HG03575 (cell line): ENCODE data around the gene EFCAB12.
A peak's percentile ranks its signal among the peaks of the same experiment; 100 is the strongest.

Experiments
- ATAC-seq: cut with Tn5 transposase; IDR thresholded peaks from one replicate; pipeline ENCODE4 v1.9.1; 2021; ENCODE audit not compliant: unreplicated experiment, insufficient number of reproducible peaks, low FRiP score; ENCODE audit errors: extremely low read depth

Gene EFCAB12

GRCh38 chr3:129448186-129448895 is 19.9 kb upstream of the EFCAB12 start:
- no peak for ATAC-seq

DNA sequence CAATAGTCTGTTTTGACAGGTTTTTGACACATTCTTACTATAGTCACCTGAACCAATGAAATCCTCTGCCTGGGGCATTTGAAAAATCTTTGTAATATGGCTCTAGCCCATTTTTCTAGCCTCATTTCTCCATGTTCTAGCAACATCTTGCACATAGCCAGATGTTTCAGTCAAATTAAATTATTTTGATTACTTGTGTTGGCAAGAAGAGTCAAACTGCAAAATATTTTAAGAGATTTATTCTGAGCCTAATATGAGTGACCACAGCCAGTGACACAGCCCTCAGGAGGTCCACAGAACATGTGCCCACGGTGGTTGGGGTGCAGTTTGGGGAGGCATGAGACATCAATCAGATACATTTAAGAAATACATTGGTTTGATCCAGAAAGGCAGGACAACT is 18.5 kb upstream of the EFCAB12 start:
- ATAC-seq, result no peak

DNA sequence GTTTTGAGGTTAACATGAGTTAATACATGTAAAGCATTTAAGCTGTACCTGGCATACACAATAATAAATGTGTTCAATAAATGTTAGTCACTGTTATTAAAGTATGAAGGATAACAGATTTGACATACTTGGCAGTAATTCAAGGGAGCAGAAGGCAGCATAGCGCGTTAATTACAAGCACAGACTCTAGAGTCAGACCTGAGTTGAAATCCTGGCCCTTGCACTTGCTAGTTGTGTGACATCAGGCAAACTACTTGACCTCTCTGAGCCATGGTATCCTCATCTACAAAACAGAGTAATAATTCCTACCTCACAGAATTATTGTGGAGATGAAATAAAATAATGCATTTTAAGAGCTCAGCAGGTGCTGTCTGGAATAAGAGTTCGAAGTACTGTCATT is 17.0 kb upstream of the EFCAB12 start:
- no peak for ATAC-seq

- no peak for ATAC-seq
These were observed 14.5 kb upstream of the EFCAB12 start for GRCh38 chr3:129442947-129443346.

GRCh38 chr3:129442486-129442885 is 14.1 kb upstream of the EFCAB12 start:
- no peak for ATAC-seq

DNA sequence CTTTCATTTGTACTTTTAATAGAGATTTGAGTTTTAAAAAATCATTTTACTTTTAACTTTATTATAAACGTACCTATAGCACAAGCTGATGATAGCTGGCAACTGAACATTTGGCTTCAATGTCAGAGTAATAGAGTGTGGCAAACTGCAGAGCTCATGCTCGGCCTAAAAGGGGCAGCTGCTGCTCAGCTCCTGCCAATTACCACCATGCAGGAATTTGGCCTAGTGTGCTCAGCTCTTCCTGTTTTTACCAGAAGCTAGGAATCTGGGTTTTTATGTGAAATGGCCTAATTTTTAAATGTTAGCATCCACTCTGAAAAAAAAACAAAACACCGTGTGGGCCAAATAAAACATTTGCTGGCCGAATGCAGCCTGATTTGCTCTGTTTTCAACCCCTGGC is 13.3 kb upstream of the EFCAB12 start:
- no peak for ATAC-seq

GRCh38 chr3:129441215-129441614 is 12.8 kb upstream of the EFCAB12 start:
- ATAC-seq, result no peak

DNA sequence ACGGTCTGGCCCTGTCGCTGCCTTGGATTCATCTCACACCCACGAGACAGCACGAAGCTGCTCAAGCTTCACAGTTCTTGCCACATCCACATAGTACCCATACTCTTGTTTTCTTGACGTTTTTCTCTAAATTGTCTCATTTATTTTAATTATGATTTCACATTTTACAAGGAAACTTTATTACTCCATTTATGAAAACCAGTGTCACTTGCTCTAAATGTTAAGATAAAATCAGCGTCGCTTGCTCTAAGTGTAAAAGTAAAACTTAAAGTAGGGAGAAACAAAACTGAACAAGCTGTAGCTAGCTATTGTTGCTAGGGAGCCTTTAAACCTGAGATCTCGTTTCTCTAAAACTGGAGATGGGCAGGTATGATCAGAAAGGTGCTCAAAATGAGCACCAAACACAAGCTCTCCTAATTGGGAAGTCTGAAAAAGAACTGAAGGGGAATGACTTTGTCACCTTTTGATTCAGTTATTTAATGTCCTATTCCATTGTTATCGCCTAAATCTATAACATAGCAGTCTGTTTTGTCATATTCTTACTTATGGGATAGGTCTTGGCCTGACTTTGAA is 12.3 kb upstream of the EFCAB12 start:
- no peak for ATAC-seq

GRCh38 chr3:129439817-129440617 is 11.6 kb upstream of the EFCAB12 start, which contains the start of the genes IFT122 and MBD4:
IFT122 (plus strand) TSS chr3:129440224; CDS start chr3:129440331, 107 bp downstream.
MBD4 (minus strand) TSS chr3:129439948; CDS start chr3:129439833, 115 bp downstream.
- ATAC-seq, result peak; percentile 61

DNA sequence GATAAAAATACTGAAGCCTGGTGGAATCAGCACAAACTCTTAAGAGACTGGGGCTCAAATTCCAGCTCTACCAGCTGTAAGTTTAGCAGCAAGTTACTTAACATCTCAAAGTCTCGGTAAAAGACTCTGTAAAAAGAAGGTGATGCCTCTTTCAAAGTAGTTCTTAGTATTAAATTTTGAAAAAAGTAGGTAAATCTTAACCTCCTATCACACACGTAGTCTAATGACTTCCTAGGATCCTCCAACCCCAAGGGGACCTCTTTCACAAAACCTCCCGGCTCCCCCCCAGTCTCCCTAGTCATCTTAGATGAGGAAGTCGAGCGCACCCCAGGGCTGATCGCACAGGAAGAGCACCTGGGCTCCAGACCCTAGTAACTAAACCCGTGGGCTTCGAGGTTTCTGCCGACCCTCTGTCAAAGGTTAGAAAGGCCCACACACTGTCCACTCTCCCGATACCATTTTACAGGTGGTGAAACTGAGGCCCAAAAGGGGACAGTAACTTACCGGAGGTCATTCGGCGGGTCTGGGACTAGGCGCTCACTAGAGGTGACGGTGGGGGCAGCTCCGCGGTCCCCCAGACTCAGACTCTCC is 10.9 kb upstream of the EFCAB12 start:
- no peak for ATAC-seq

GRCh38 chr3:129435367-129435766 is 6.9 kb upstream of the EFCAB12 start:
- ATAC-seq, result no peak

DNA sequence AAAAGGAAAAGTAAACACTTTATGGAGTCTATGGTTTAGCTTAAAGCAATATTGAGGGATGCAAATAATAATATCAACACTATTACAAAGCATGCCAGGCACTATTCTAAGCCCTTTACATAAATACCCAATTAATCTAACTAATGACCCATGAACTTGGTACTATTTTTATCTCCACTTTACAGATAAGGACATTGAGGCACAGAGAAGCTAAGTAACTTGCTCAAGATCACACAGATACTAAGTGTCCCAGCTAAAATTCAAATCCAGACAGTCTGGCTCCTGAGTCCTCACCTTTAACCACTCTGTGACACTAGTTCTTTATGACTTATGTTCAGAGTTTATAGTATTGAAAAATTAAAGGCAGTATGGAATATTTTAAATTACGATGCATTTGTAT is 5.7 kb upstream of the EFCAB12 start:
- no peak for ATAC-seq

- ATAC-seq, result no peak
These were observed 5.1 kb upstream of the EFCAB12 start for GRCh38 chr3:129433565-129433964.

DNA sequence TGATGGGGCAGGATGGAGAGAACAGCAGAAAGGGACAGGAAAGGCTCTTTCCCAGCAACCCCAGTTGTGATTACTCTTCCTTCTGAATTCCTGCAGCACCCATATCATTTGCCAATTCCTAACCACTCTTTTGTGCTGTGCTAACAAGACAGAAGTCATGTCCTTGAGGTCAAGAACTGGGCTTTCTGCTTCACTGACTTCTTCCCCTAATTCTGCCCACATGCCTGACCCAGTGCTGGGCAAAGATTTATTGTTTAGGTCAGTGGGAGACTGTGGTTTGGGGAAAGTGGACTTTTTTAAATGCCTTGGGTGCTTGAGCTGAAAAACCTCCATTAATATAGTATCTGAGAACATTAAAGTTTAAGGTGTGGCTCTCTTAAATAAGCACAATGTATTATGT is 4.2 kb upstream of the EFCAB12 start:
- ATAC-seq, result no peak

DNA sequence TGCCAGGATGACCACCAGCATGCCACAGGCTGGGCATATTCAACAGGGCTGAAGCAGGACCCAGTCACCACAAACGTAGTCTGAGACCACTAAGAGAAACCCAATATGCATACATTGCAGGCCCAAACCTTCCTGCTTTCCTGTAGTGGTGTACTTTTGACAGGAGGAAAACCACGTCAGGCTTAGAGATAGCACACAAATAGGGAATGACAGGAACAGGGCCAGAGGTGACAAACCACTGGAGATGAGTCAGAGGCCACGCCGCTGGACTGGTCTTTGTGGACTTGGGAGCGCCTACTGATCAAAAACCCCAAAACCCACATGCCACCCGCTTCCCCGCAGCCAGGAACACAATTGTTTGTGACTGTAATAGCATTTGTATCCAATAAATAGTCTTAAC is 3.6 kb upstream of the EFCAB12 start:
- no peak for ATAC-seq

DNA sequence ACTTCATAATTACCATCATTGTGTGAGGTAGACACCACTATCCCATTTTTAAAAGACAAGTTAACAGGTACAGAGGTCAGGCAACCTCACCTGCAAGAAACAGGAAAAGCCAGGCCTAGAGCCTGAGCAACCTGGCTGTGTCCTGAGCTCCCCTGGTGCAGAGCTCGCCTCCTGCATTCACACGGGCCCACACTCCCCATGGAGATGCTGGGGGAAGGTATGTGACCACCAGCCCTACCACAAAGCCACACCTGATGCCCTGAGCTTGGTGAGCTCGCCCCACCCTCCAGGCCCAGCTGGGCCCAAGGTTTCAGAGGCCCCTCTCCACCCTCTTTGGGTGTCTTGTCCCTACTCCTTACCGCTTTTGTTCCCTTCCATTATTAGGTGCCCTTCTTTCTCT is 1.2 kb upstream of the EFCAB12 start:
- ATAC-seq, result no peak

DNA sequence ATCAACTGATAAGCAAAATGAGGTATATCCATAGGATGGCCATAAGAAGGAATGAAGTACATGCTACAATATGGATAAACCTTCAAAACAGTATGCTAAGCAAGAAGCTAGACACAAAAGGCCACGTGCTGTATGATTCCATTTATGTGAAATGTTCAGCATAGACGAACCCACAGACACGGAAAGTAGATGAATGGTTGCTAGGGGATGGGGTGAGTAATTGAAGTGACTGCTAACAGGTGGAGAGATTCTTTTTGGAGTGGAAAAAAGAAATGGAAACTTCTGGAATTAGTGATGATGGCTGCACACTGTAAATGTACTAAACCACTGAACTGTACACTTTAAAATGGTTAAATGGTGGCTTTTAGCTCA is 630 bp upstream of the EFCAB12 start:
- no peak for ATAC-seq

- ATAC-seq, result no peak
These were observed 445 bp downstream of the EFCAB12 start for GRCh38 chr3:129428007-129428375.

- no peak for ATAC-seq
These were observed 2.8 kb downstream of the EFCAB12 start for GRCh38 chr3:129425619-129426018.

DNA sequence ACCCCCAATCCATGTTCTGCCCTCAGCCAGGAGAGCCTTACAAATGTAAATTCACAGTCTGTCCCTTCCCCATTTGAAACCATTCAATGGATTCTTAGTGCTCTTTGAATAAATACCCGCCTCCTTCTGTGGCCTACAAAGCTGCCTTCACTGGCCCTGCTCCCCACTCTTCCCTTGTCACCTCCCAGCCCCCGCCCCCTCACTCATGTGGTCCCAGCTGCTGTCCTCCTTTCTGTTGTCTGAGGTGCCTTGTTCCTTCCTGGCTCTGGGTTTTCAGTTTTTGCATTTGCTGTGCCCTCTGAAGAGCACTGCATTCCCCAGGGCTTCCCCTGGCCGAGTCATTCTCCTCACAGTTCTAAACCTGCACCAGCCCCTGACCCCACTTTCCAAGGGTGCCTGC is 3.2 kb downstream of the EFCAB12 start:
- ATAC-seq, result no peak
